Measurements from ENCODE around the gene ARL2. TPM values are rescaled to one million over a fixed set of nuclear protein-coding genes. Genes with fewer than 3 reads are reported as not detected.

Gene ARL2
- polyA plus RNA-seq, 1 of the 3 experiments (the other 2 are of a cell fraction), result 252 TPM

DNA sequence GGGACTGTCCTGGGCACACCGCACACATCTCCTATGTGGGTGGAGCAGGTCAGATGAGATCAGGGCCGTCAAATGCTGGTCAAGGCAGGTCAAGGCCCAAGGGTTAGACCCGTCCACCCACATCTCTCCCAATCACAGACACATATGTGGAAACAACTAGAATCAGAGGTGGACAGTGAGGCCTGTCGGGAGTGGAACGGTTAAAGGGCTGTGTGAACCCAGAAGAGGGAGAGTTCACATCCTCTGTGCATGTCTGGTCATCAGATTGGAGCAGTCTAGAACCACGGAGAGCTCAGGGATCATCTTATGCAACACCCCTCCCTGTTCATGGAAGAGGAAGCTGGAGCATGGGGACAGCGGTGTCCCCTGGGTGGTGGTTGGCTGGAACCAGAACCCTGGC is 5.9 kb downstream of the ARL2 start:
- no peaks in the 10 kb centered on the region for H3K27me3 ChIP-seq (ENCODE audit: insufficient read depth)
- H3K4me2 ChIP-seq, result no peak overlapping the region
- H3K9me3 ChIP-seq, result no peaks in the 10 kb centered on the region
- H4K20me1 ChIP-seq (ENCODE audit: insufficient read depth), result no peaks in the 10 kb centered on the region
- ChIA-PET CTCF (no interaction called here), POLR2A (no interaction called here)
- H3K27ac ChIP-seq (ENCODE audit: low read depth in 2 of 2, low read length in 1 of 2), result no peak overlapping the region
- no peak for DNase-seq
- TF ChIP-seq FOXM1 (IDR thresholded peaks at IDR 0.05; ENCODE audit: low read depth) (no peak), CHD2 (IDR thresholded peaks at IDR 0.05; ENCODE audit: low read length, partially characterized antibody) (no peak), SMC3 (IDR thresholded peaks at IDR 0.05; ENCODE audit: low read depth, low read length) (no peak), RFX5 (IDR thresholded peaks at IDR 0.05; ENCODE audit: low read length) (no peak), EZH2phosphoT487 (IDR thresholded peaks at IDR 0.05; ENCODE audit: borderline replicate concordance, low read depth) (no peak), MXI1 (IDR thresholded peaks at IDR 0.05; ENCODE audit: low read depth, low read length) (no peak), EP300 (IDR thresholded peaks at IDR 0.05; ENCODE audit: borderline replicate concordance in 1 of 2, low read depth in 1 of 2, low read length in 1 of 2) (no peak), SIN3A (IDR thresholded peaks at IDR 0.05; ENCODE audit: borderline replicate concordance, low read depth, low read length) (no peak)
- TF ChIP-seq, protein P1, sequence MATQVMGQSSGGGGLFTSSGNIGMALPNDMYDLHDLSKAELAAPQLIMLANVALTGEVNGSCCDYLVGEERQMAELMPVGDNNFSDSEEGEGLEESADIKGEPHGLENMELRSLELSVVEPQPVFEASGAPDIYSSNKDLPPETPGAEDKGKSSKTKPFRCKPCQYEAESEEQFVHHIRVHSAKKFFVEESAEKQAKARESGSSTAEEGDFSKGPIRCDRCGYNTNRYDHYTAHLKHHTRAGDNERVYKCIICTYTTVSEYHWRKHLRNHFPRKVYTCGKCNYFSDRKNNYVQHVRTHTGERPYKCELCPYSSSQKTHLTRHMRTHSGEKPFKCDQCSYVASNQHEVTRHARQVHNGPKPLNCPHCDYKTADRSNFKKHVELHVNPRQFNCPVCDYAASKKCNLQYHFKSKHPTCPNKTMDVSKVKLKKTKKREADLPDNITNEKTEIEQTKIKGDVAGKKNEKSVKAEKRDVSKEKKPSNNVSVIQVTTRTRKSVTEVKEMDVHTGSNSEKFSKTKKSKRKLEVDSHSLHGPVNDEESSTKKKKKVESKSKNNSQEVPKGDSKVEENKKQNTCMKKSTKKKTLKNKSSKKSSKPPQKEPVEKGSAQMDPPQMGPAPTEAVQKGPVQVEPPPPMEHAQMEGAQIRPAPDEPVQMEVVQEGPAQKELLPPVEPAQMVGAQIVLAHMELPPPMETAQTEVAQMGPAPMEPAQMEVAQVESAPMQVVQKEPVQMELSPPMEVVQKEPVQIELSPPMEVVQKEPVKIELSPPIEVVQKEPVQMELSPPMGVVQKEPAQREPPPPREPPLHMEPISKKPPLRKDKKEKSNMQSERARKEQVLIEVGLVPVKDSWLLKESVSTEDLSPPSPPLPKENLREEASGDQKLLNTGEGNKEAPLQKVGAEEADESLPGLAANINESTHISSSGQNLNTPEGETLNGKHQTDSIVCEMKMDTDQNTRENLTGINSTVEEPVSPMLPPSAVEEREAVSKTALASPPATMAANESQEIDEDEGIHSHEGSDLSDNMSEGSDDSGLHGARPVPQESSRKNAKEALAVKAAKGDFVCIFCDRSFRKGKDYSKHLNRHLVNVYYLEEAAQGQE (IDR thresholded peaks at IDR 0.05; ENCODE audit: low read depth, low read length), result no peak
- TF ChIP-seq, protein P2, sequence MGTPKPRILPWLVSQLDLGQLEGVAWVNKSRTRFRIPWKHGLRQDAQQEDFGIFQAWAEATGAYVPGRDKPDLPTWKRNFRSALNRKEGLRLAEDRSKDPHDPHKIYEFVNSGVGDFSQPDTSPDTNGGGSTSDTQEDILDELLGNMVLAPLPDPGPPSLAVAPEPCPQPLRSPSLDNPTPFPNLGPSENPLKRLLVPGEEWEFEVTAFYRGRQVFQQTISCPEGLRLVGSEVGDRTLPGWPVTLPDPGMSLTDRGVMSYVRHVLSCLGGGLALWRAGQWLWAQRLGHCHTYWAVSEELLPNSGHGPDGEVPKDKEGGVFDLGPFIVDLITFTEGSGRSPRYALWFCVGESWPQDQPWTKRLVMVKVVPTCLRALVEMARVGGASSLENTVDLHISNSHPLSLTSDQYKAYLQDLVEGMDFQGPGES (IDR thresholded peaks at IDR 0.05; ENCODE audit: low read depth, low read length), result no peak
- TF ChIP-seq, protein P3, sequence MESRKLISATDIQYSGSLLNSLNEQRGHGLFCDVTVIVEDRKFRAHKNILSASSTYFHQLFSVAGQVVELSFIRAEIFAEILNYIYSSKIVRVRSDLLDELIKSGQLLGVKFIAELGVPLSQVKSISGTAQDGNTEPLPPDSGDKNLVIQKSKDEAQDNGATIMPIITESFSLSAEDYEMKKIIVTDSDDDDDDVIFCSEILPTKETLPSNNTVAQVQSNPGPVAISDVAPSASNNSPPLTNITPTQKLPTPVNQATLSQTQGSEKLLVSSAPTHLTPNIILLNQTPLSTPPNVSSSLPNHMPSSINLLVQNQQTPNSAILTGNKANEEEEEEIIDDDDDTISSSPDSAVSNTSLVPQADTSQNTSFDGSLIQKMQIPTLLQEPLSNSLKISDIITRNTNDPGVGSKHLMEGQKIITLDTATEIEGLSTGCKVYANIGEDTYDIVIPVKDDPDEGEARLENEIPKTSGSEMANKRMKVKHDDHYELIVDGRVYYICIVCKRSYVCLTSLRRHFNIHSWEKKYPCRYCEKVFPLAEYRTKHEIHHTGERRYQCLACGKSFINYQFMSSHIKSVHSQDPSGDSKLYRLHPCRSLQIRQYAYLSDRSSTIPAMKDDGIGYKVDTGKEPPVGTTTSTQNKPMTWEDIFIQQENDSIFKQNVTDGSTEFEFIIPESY (IDR thresholded peaks at IDR 0.05; ENCODE audit: borderline replicate concordance, low read depth), result no peak
- H3K9me2 ChIP-seq, result no peaks in the 10 kb centered on the region
- no peak overlapping the region for H2AFZ ChIP-seq (ENCODE audit: low read depth)
- H3K36me3 ChIP-seq (replicated peaks in 1 of 2; ENCODE audit: control insufficient read depth in 1 of 2, insufficient read depth in 2 of 2, low read length in 1 of 2), result peaks cover 0 to 22% of the 10 kb centered on the region in 2 experiments
- 97% methylated on average over 7 of the region's 7 CpGs for WGBS (ENCODE audit: low lambda C conversion rate)
- peaks cover 22% of the 10 kb centered on the region; the same call in 1 of the 2 replicates for H3K79me2 ChIP-seq (ENCODE audit: insufficient read depth)
- H3K4me3 ChIP-seq (ENCODE audit: low read depth in 2 of 2, low read length in 1 of 2), result no peak overlapping the region
- no peaks in the 10 kb centered on the region; a peak in 1 of 4 replicates for H3K4me1 ChIP-seq (ENCODE audit: control insufficient read depth in 1 of 2, insufficient read depth in 2 of 2, low read depth in 1 of 2, low read length in 1 of 2)
- no peaks in the 10 kb centered on the region for H3F3A ChIP-seq (replicated peaks; ENCODE audit: insufficient read depth)
- H3K9ac ChIP-seq, result no peak overlapping the region
